A549 (cell line): ENCODE results near the gene FAXC.

Experiments
- ESRRA ChIP-seq: fragments of 150-350 bp; IDR thresholded peaks from 2 replicates; pipeline ENCODE4 v1.6.1; 2014; ENCODE audit warnings: mild to moderate bottlenecking, low read length, borderline replicate concordance
- POLR2A ChIP-seq: IDR thresholded peaks from 2 replicates; pipeline ENCODE4 v1.6.1; 2012; ENCODE audit warnings: mild to moderate bottlenecking, low read length
- TF ChIP-seq, protein P1 (sequence below): fragments of >200 bp; sonication (Bioruptor Twin); formaldehyde crosslinking; IDR thresholded peaks from 3 replicates; pipeline ENCODE4 v1.5.1; 2016
- TF ChIP-seq, protein P2 (sequence below): fragments of 450-650 bp; IDR thresholded peaks from 2 replicates; pipeline ENCODE4 v1.6.1; 2014; ENCODE audit warnings: antibody characterized with exemption
- TF ChIP-seq, protein P3 (sequence below): fragments of 200-600 bp; sonication (generic); IDR thresholded peaks from 2 replicates; pipeline ENCODE4 v1.6.1; 2016; ENCODE audit warnings: antibody characterized with exemption, mild to moderate bottlenecking, moderate library complexity

DNA sequence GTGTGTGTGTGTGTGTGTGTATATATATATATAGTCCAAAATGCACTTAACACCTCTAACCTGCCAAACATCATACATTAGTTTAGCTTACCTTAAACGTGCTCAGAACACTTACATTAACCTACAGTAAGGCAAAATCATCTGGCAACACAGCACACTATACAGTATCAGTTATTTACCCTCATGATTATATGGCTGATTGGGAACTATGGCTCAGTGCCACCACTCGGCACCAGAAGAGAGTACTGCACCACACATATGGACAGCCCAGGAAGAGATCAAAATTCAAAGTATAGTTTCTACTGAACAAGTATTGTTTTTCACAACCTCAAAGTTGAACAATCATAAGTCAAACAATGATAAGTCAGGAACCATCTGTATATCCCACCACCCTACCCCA, 59.8 kb downstream of the FAXC start:
- no peak for TF ChIP-seq ESRRA
- no peak for TF ChIP-seq POLR2A
- TF ChIP-seq, protein P1, sequence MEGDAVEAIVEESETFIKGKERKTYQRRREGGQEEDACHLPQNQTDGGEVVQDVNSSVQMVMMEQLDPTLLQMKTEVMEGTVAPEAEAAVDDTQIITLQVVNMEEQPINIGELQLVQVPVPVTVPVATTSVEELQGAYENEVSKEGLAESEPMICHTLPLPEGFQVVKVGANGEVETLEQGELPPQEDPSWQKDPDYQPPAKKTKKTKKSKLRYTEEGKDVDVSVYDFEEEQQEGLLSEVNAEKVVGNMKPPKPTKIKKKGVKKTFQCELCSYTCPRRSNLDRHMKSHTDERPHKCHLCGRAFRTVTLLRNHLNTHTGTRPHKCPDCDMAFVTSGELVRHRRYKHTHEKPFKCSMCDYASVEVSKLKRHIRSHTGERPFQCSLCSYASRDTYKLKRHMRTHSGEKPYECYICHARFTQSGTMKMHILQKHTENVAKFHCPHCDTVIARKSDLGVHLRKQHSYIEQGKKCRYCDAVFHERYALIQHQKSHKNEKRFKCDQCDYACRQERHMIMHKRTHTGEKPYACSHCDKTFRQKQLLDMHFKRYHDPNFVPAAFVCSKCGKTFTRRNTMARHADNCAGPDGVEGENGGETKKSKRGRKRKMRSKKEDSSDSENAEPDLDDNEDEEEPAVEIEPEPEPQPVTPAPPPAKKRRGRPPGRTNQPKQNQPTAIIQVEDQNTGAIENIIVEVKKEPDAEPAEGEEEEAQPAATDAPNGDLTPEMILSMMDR, result no peak
- TF ChIP-seq, protein P2, sequence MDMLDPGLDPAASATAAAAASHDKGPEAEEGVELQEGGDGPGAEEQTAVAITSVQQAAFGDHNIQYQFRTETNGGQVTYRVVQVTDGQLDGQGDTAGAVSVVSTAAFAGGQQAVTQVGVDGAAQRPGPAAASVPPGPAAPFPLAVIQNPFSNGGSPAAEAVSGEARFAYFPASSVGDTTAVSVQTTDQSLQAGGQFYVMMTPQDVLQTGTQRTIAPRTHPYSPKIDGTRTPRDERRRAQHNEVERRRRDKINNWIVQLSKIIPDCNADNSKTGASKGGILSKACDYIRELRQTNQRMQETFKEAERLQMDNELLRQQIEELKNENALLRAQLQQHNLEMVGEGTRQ, result no peak
- TF ChIP-seq, protein P3, sequence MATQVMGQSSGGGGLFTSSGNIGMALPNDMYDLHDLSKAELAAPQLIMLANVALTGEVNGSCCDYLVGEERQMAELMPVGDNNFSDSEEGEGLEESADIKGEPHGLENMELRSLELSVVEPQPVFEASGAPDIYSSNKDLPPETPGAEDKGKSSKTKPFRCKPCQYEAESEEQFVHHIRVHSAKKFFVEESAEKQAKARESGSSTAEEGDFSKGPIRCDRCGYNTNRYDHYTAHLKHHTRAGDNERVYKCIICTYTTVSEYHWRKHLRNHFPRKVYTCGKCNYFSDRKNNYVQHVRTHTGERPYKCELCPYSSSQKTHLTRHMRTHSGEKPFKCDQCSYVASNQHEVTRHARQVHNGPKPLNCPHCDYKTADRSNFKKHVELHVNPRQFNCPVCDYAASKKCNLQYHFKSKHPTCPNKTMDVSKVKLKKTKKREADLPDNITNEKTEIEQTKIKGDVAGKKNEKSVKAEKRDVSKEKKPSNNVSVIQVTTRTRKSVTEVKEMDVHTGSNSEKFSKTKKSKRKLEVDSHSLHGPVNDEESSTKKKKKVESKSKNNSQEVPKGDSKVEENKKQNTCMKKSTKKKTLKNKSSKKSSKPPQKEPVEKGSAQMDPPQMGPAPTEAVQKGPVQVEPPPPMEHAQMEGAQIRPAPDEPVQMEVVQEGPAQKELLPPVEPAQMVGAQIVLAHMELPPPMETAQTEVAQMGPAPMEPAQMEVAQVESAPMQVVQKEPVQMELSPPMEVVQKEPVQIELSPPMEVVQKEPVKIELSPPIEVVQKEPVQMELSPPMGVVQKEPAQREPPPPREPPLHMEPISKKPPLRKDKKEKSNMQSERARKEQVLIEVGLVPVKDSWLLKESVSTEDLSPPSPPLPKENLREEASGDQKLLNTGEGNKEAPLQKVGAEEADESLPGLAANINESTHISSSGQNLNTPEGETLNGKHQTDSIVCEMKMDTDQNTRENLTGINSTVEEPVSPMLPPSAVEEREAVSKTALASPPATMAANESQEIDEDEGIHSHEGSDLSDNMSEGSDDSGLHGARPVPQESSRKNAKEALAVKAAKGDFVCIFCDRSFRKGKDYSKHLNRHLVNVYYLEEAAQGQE, result no peak
